IPS-18c (cell line): ENCODE measurements around the gene LMTK2.
"Not testable (repeated sequence)": the region's sequence is repeated elsewhere in the genome, so short reads cannot be mapped to it uniquely, and the experiment has no call there.

ENCODE experiments used
- H3K4me3 ChIP-seq: 2 replicates; pipeline ENCODE4 v1.7.0; 2013; ENCODE audit warnings: low read depth, mild to moderate bottlenecking, low read length, moderate library complexity; ENCODE audit not compliant: insufficient read depth
- H3K9me3 ChIP-seq: one replicate; pipeline ENCODE4 v1.6.1; 2013; ENCODE audit warnings: mild to moderate bottlenecking, low read length, moderate library complexity; ENCODE audit not compliant: control insufficient read depth, insufficient read depth

LMTK2 gene

GRCh38 chr7:98217623-98218582 lies 111.2 kb downstream of the LMTK2 start:
- Histone ChIP-seq H3K4me3 (no peak overlapping the region), H3K9me3 (peaks cover 2% of the 10 kb centered on the region)

DNA sequence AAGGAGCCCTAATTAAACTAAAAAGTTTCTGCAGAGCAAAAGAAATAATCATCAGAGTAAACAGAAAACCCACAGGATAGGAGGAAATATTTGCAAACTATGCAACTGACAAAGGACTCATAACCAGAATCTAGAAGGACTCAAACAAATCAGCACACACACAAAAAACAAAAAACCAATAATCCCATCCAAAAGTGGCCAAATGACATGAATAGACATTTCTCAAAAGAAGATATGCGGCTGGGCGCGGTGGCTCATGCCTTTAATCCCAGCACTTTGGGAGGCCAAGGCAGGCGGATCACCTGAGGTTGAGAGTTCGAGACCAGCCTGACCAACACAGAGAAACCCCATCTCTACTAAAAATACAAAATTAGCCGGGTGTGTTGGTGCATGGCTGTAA lies 112.7 kb downstream of the LMTK2 start:
- not testable (repeated sequence) for H3K9me3 ChIP-seq, H3K4me3 ChIP-seq

GRCh38 chr7:98221611-98222532 lies 115.2 kb downstream of the LMTK2 start:
- H3K4me3 ChIP-seq, result no peak overlapping the region
- peaks cover 2% of the 10 kb centered on the region for H3K9me3 ChIP-seq

GRCh38 chr7:98222533-98223195 lies 116.0 kb downstream of the LMTK2 start:
- H3K4me3 ChIP-seq, result no peak overlapping the region
- peaks cover 2% of the 10 kb centered on the region for H3K9me3 ChIP-seq

DNA sequence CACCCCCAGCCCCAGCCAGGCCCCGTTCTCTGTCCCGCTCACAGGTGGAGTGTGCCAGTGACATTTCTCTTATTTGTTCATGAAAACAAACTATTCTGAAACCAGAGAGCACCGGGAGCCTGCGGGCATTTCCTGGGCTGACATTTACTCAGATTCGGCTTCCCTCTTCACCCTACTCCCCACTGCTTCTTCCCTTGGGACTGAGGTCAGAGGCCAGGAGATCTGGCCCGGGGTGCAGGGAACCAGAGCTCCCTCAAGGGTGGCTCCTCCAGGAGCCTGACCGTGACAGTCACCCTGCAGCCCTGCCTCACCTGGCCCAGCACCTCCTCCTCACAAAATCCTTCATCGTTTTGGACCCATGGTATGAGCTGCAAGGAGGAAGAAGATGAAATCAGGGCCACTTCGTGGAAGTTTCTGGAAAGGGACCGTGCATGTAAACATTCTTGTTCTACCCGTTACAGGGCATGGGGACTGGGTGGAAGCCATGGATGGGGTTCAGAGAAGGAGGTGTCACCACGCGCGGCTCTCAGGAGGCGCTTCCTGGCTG lies 116.8 kb downstream of the LMTK2 start:
- H3K4me3 ChIP-seq, result no peak overlapping the region
- H3K9me3 ChIP-seq, result no peaks in the 10 kb centered on the region

DNA sequence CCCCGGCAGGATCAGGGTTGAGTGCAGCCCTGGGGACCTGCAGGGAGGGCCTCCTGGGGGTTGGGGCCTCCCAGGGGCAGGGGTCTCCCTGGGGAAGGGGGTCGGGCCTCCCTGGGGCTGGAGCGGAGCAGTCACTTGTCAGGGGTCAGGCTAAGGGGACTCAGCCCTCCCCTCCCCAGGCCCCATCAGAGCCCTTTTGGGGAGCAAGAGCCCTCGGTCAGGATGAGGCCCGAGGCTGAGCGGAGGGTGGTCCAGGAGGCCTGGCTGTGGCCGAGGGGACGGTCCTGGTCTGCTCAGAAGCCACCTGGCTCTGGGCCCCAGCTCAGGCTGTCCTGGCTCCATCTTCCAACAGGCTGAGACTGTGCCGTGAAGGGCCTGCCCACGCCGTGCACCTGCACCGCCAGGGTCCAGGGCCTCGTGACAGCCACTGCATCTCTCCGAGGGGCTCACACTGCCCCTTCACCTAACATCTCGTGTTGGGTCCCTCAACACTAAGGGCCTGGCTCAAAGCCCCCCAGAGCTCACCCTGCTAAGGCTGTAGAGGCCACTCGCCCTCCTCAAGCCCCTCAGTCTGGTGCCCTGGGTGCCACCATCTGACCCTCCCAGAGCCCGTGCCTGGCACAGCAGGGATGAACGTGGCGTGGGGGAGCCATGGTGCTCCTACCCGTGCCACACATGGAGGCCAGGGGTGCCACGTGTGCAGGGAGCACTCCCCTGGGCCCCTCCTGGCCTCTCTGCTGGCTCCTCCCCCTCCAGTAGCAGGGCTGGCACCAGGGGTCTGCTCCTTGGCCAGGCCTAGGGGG lies 117.4 kb downstream of the LMTK2 start:
- Histone ChIP-seq H3K4me3 (no peak overlapping the region), H3K9me3 (peaks cover 2% of the 10 kb centered on the region)

DNA sequence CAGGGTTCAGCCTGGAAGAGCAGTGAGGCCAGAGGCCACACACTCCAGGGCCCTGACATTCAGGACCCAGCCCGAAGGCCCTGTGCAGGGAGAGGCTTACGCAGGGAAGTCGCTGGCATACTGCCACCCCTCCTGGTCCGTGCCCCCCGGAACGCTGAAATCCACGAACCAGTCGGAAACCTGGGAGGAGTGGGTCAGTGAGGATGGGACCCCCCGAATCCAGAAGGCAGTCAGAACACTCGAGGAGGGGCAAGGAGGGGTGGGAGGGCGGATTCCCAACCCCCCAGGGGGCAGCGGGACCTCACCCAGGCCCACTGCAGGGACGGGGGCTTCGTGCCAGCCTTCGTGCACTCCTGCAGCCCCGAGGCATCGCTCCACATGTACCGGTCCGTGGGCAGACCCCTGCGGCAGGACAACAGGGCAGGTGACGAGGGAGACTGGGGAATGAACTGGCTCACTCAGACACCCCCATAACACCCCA lies 118.1 kb downstream of the LMTK2 start:
- H3K4me3 ChIP-seq, result no peak overlapping the region

GRCh38 chr7:98225913-98226614 lies 119.4 kb downstream of the LMTK2 start:
- Histone ChIP-seq H3K4me3 (no peak overlapping the region), H3K9me3 (peaks cover 2% of the 10 kb centered on the region)

More for the DNA sequence above, 118.1 kb downstream of the LMTK2 start:
- peaks cover 2% of the 10 kb centered on the region for H3K9me3 ChIP-seq

GRCh38 chr7:98227939-98228338 lies 121.3 kb downstream of the LMTK2 start:
- H3K4me3 ChIP-seq, result no peak overlapping the region
- peaks cover 2% of the 10 kb centered on the region for H3K9me3 ChIP-seq

DNA sequence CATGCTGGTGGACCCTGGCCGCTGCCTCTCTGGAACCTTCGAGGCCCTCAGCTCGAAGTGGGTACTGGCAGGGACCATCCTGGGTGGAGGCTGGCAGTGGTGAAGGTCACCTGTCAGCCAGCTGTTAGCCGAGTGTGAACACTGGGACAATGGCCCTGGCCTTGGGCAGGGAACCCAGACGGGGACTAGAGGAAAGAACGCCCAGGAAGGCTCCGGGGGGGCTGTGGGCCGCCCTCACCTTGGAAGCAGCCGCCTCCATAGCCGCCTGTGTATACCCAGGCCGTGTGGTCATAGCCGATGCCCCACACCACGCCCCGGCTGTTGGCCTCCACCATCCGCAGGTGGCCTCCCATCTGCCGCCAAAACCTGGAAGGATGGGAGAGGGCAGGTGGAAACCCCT lies 122.1 kb downstream of the LMTK2 start:
- peaks cover 2% of the 10 kb centered on the region for H3K9me3 ChIP-seq
- H3K4me3 ChIP-seq, result no peak overlapping the region

GRCh38 chr7:98229441-98229840 lies 122.8 kb downstream of the LMTK2 start:
- Histone ChIP-seq H3K4me3 (no peak overlapping the region), H3K9me3 (peaks cover 2% of the 10 kb centered on the region)

- Histone ChIP-seq H3K9me3 (peaks cover 2% of the 10 kb centered on the region), H3K4me3 (no peak overlapping the region)
Observed at GRCh38 chr7:98229991-98230745, 123.5 kb downstream of the LMTK2 start.

DNA sequence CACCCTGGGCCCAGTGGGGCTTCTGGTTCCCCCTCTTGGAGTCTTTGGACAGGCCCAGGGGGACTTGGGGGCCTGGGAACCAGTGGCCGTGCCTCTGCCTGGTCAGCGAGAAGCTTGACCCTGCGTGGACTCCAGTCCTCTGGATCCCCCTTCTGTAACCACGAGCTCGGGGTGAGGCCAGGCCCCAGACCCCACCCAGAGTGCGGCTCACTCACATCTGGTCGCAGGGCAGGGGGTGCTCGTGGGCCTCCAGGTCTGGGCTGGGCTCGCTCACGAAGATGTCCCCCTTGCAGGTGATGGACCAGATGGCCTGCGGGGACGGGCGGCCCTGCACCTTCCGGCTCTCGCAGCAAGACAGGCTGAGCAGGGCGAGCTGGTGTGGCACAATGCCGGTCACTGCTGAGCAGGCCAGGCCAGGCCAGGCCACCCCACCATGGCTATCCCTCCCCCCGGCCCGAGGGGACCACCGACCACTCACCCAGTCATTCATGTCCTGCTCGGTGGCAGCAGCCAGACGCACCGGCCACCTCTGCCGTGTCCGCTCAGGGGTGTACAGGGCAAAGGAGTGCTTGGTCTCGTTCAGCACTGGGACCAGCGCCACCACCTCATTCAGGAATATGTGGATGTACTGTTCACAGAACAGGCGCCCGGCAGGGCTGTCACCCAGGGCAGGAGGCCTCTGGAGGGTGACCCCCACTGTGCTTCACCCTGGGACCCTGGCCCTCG lies 124.2 kb downstream of the LMTK2 start:
- peaks cover 2% of the 10 kb centered on the region for H3K9me3 ChIP-seq
- no peak overlapping the region for H3K4me3 ChIP-seq

- no peak overlapping the region for H3K4me3 ChIP-seq
- H3K9me3 ChIP-seq, result peaks cover 2% of the 10 kb centered on the region
Observed at GRCh38 chr7:98231493-98232262, 125.0 kb downstream of the LMTK2 start.
